Activated T-helper 2 cell treated with anti-CD3 and anti-CD28 coated beads, Interferon-gamma antibody, Interleukin-2, Interleukin-4, amounts not matched to agents 10 μg/mL and 5 μg/mL and 100 μg/mL, durations not matched to agents 14 hours and 24 hours and 36 hours (primary cell): ENCODE measurements around the gene HMGN3. TPM values are rescaled to one million over a fixed set of nuclear protein-coding genes. Genes with fewer than 3 reads are reported as not detected.

Experiments
- DNase-seq: peaks from one replicate; pipeline ENCODE4 v3.0.0; 2021; ENCODE audit warnings: low spot score
- H3K27ac Mint-ChIP-seq: one replicate; pipeline ENCODE4 v1.8.0; 2021; ENCODE audit warnings: mixed read lengths
- H3K27me3 Mint-ChIP-seq: one replicate; pipeline ENCODE4 v1.8.0; 2021; ENCODE audit warnings: low read depth, mixed read lengths
- H3K36me3 Mint-ChIP-seq: one replicate; pipeline ENCODE4 v1.8.0; 2021; ENCODE audit warnings: low read depth, mixed read lengths
- H3K4me1 Mint-ChIP-seq: one replicate; pipeline ENCODE4 v1.8.0; 2021; ENCODE audit warnings: low read depth, mixed read lengths
- H3K4me3 Mint-ChIP-seq: one replicate; pipeline ENCODE4 v1.8.0; 2021; ENCODE audit warnings: low read depth, mild to moderate bottlenecking, moderate library complexity, mixed read lengths
- H3K9me3 Mint-ChIP-seq: one replicate; pipeline ENCODE4 v1.8.0; 2021; ENCODE audit warnings: mixed read lengths
- intact Hi-C: fragments of 100-400 bp; cut with micrococcal nuclease; formaldehyde crosslinking; loops from one replicate; pipeline ENCODE4 v1.15.1; 2023
- total RNA-seq: library from RNA; stranded (reverse); gene quantifications from 2 replicates; pipeline ENCODE4 v1.2.3, GENCODE V29; 2022

The HMGN3 gene
- total RNA-seq, 1 donor from 2014 or later, result 66.3 TPM

DNA sequence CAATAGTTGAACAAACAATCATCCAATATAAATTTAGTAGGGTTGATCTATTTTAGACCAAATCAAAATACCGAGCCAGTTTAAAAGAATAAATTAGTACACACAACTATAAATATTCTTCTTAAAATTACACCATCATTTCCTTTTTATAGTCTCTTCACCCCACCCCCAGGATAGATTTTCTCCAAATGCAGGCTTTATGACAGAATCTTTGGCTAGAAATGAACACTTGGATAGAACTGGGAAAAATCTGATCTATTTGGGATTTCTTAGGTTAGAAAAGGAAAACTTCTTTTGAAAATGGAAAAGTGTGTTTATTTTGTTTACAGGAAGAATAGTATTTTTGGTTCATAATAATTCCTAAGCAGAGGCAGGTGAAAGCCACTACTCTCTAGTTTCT lies 74.6 kb downstream of the HMGN3 start:
- H3K4me3 Mint-ChIP-seq, result no peak overlapping the region
- H3K4me1 Mint-ChIP-seq, result no peaks in the 10 kb centered on the region
- intact Hi-C loops, result no loop called here
- H3K27me3 Mint-ChIP-seq, result peaks cover 5% of the 10 kb centered on the region
- DNase-seq, result no peak
- H3K9me3 Mint-ChIP-seq, result no peaks in the 10 kb centered on the region
- H3K27ac Mint-ChIP-seq, result no peak overlapping the region
- H3K36me3 Mint-ChIP-seq, result no peaks in the 10 kb centered on the region

DNA sequence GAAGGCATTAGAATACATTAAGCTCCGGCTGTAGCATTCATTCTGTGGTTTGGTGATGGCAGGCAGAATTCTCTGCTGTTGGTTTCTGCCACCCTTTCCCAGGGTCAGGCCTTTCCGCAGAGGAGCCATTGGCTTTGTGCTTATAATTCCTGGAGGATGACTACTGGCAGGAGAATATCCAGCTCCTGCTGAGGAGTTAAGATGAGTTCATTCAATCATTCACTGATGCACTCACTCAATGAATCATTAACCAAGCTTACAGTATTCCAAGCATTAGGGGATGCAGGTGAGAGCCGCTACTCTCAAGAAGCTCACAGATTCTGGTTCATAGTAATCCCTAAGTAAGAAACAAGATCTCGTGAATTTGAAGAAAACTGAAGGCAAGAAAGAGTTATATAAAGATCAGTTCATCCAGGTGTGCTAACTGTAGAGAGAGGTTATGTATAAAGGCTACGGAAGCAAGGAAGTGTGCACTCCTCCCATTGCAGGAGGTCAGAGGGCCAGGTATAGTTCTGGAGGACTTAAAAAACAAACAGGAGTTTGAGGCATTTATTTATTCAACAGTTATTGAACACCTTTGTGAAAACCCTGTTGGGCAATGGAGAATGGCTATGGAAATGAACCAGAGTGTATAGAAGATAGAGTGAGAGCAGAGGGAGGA lies 75.5 kb downstream of the HMGN3 start:
- no peaks in the 10 kb centered on the region for H3K9me3 Mint-ChIP-seq
- no peaks in the 10 kb centered on the region for H3K4me1 Mint-ChIP-seq
- no peak for DNase-seq
- no peaks in the 10 kb centered on the region for H3K36me3 Mint-ChIP-seq
- intact Hi-C loops, result no loop called here
- H3K27ac Mint-ChIP-seq, result no peak overlapping the region
- peaks cover 7% of the 10 kb centered on the region for H3K27me3 Mint-ChIP-seq
- no peak overlapping the region for H3K4me3 Mint-ChIP-seq

DNA sequence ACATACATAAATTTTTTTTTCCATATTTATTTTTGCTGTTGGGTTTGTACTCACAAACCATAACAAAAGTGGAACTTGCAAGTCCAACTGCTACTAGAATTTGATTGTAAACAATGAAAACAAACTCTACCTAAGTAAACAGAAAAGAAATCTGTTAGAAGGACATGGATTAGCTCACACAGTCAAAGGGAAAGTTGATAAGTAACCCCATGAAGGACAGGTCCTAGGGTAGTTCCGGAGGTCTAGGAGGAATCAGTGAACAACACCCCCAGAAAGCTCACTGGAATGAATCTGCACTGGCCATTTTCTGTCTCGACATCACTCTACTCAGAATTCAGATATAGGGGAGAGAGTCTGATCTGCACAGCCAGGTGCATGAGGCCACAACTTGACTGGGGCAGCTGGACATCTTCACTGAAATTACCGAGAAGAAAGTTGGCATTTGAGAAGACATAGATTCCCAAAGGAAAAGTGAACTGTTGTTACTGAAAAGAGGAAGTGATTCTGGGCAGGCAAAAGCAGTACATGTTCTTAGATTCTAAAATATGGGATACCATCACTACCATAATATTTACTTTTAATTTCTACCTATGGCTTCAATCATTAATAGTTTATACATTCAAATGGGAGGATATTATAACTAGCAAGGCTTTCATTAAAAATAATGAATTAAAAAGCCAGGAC lies 76.4 kb downstream of the HMGN3 start:
- Mint-ChIP-seq H3K4me1 (no peaks in the 10 kb centered on the region), H3K36me3 (no peaks in the 10 kb centered on the region), H3K27me3 (peaks cover 10% of the 10 kb centered on the region), H3K27ac (no peak overlapping the region), H3K4me3 (no peak overlapping the region), H3K9me3 (no peaks in the 10 kb centered on the region)
- DNase-seq, result no peak
- intact Hi-C loops, result no loop called here

DNA sequence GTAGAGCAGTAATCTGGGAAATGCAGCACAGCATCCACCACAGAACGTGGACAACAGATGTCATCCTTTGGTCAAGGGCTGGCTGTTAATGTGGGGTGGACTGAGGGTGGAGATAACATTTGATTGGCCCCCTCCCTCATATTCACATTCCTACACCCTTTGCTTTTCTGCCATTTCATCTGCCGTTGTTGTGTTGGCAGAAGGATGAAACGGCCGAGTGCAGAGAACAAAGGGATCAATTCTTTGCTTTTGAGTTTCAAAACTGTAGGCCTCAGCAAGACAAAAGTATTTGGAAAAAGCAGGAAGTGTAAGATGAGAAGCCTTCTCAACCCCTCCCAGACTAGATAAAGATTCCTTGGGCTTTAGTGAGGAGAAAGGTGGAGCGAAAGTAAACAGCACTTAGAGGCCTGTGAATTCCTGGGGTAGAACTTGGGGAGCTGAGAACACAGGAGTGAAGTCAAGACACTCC lies 82.2 kb downstream of the HMGN3 start:
- Mint-ChIP-seq H3K9me3 (no peaks in the 10 kb centered on the region), H3K4me3 (no peak overlapping the region), H3K4me1 (no peaks in the 10 kb centered on the region), H3K36me3 (no peaks in the 10 kb centered on the region), H3K27me3 (peaks cover 10% of the 10 kb centered on the region), H3K27ac (no peak overlapping the region)
- intact Hi-C loops, result no loop called here
- DNase-seq, result no peak

Other genes with a start within 250 kb of the HMGN3 start
- gene PHIP, start 156.4 kb downstream of the HMGN3 start, total RNA-seq, result 35.2 TPM in 2 replicates